Neural crest cell (in vitro differentiated cells): ENCODE data around the gene MALAT1. TPM values are rescaled to one million over a fixed set of nuclear protein-coding genes. Genes with fewer than 3 reads are reported as not detected.

Experiments
- DNase-seq: peaks from one replicate; pipeline ENCODE4 v3.0.0; 2021; ENCODE audit warnings: low read depth, mixed read lengths, low spot score
- H3K27ac Mint-ChIP-seq: one replicate; pipeline ENCODE4 v1.8.0; 2021; ENCODE audit warnings: mild to moderate bottlenecking, mixed read lengths; ENCODE audit not compliant: unreplicated experiment
- H3K27me3 Mint-ChIP-seq: 2 replicates; pipeline ENCODE4 v1.8.0; 2021; ENCODE audit warnings: low read depth, mild to moderate bottlenecking, mixed read lengths
- H3K36me3 Mint-ChIP-seq: 2 replicates; pipeline ENCODE4 v1.8.0; 2021; ENCODE audit warnings: low read depth, mild to moderate bottlenecking, mixed read lengths
- H3K4me1 Mint-ChIP-seq: 2 replicates; pipeline ENCODE4 v1.8.0; 2021; ENCODE audit warnings: mixed read lengths
- H3K4me3 Mint-ChIP-seq: one replicate; pipeline ENCODE4 v1.8.0; 2021; ENCODE audit warnings: mild to moderate bottlenecking, mixed read lengths
- H3K9me3 Mint-ChIP-seq: 2 replicates; pipeline ENCODE4 v1.8.0; 2021; ENCODE audit warnings: mixed read lengths
- CTCF ChIP-seq: fragments of 200-600 bp; sonication (generic); conservative IDR thresholded peaks from 2 replicates; pipeline ENCODE4 v1.5.0; 2021; ENCODE audit warnings: antibody characterized with exemption, mild to moderate bottlenecking
- total RNA-seq: library from RNA; stranded (reverse); gene quantifications from 2 replicates; pipeline ENCODE4 v1.2.1, GENCODE V29; 2021

Gene MALAT1
- total RNA-seq, 1 donor from 2014 or later, result 5,409 TPM

GRCh38 chr11:65502555-65503367 lies 3.9 kb downstream of the MALAT1 start:
- H3K4me3 Mint-ChIP-seq, result no peak overlapping the region
- no peak overlapping the region for H3K27ac Mint-ChIP-seq
- H3K27me3 Mint-ChIP-seq, result peaks cover 43% of the 10 kb centered on the region
- DNase-seq, result no peak
- H3K36me3 Mint-ChIP-seq, result peaks cover 41% of the 10 kb centered on the region
- peaks cover 69% of the 10 kb centered on the region for H3K4me1 Mint-ChIP-seq
- no peak for TF ChIP-seq CTCF
- H3K9me3 Mint-ChIP-seq, result no peaks in the 10 kb centered on the region

- Mint-ChIP-seq H3K4me3 (no peak overlapping the region), H3K27ac (peak overlapping the region; percentile 13), H3K27me3 (peaks cover 48% of the 10 kb centered on the region), H3K4me1 (peaks cover 68% of the 10 kb centered on the region), H3K36me3 (peaks cover 41% of the 10 kb centered on the region), H3K9me3 (no peaks in the 10 kb centered on the region)
- DNase-seq, result no peak
- TF ChIP-seq CTCF, result no peak
These were observed 4.6 kb downstream of the MALAT1 start for GRCh38 chr11:65503368-65503948.

GRCh38 chr11:65503949-65504673 lies 5.3 kb downstream of the MALAT1 start:
- peaks cover 41% of the 10 kb centered on the region for H3K36me3 Mint-ChIP-seq
- no peaks in the 10 kb centered on the region for H3K9me3 Mint-ChIP-seq
- H3K4me3 Mint-ChIP-seq, result no peak overlapping the region

GRCh38 chr11:65504674-65505465 lies 6.0 kb downstream of the MALAT1 start:
- H3K27me3 Mint-ChIP-seq, result peaks cover 62% of the 10 kb centered on the region

More at GRCh38 chr11:65503949-65504673, 5.3 kb downstream of the MALAT1 start:
- Mint-ChIP-seq H3K27me3 (peaks cover 55% of the 10 kb centered on the region), H3K4me1 (peaks cover 72% of the 10 kb centered on the region), H3K27ac (peak overlapping the region; percentile 13)
- TF ChIP-seq CTCF, result no peak
- DNase-seq, result no peak

More at GRCh38 chr11:65504674-65505465, 6.0 kb downstream of the MALAT1 start:
- DNase-seq, result no peak
- peaks cover 75% of the 10 kb centered on the region for H3K4me1 Mint-ChIP-seq
- H3K9me3 Mint-ChIP-seq, result no peaks in the 10 kb centered on the region
- no peak overlapping the region for H3K4me3 Mint-ChIP-seq
- H3K27ac Mint-ChIP-seq, result peak overlapping the region; percentile 45
- no peak for TF ChIP-seq CTCF
- H3K36me3 Mint-ChIP-seq, result peaks cover 43% of the 10 kb centered on the region
